NK-92 (cell line): Measurements from ENCODE around the gene TOPORS.

Experiments
- DNase-seq: peaks from one replicate; lab custom pipeline; 2025; ENCODE audit not compliant: unreplicated experiment; lab: John Stamatoyannopoulos, UW

TOPORS gene

DNA sequence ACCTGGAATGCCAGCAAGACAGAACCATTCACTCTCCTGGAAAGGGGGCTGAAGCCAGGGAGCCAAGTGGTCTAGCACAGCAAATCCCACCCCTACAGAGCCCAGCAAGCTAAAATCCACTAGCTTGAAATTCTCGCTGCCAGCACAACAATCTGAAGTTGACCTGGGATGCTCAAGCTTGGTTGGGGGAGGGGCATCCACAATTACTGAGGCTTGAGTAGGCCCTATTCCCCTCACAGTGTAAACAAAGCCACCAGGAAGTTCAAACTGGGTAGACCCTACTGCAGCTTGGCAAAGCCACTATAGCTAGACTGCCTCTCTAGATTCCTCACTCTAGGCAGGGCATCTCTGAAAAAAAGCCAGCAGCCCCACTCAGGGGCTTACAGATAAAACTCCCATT, 43.7 kb downstream of the TOPORS start:
- DNase-seq = no peak

DNA sequence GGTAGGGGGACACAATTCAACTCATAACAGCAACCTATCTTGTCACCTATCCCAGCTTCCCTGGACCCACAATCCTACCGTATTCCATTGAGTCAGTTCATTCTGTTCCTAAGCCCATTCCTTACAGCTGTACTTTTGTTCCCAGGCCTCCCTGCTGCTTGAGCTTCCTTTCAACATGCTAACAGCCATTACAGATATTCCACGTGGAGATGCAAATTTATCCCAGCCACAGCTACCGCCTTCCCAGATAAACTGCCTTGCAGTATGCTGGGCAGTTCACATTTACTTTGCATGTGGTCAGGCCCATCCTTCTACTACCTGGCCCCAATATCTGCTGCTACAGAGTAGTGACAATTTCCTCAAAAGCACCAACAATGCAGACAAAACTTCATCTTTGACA, 49.4 kb downstream of the TOPORS start:
- DNase-seq = no peak

DNA sequence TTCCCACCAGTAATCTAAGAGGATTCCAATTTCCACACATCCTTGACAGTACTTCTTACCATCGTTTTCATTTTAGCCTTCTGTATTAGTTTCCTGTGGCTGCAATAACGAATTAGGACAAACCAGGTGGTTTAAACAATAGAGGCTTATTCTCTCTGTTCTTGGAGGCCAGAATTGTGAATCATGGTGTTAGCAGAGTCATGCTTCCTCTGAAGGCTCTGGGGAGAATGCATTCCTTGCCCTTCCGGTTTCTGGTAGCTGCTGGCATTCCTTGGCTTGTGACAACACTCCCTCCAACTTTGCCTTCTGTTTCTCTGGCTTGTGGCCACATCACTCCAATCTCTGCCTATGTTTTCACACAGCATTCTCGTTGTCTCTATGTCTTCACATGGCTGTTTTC, 49.9 kb downstream of the TOPORS start:
- DNase-seq = no peak

DNA sequence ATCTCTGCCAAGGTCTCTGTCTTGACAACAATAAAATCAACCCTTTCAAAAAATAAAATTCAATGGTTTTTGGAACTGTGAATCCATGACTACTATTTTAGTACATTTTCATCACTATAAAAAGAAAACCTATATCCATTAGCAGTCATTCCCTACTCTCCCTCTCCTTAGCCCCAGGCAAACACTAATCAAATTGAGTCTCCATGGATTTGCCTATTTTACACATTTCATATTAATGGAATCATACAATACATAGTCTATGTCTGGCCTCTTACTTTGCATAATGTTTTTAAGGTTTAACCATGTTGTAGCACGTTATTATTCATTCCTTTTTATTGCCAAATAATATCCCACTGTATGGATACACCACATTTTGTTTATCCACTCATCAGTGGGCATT, 50.5 kb downstream of the TOPORS start:
- DNase-seq = no peak

DNA sequence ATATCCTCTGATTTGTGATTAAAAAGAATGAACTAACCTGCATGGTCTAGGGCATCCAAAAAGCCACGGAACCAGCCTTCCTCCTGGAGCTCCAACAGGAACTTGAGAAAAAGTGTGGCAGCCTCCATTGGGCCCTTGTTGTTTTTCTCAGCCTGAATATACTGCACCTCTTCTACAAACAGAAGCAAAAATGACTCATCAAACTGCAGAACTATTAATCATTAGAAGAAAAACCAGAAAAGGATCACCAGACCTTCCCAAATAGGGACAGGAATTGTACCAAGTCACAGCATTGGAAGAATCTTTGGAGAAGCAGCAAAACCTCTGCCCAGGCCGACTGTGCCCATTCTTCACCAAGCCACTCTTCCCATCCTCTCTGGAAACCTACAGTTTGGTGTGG, 51.6 kb downstream of the TOPORS start:
- DNase-seq = no peak

DNA sequence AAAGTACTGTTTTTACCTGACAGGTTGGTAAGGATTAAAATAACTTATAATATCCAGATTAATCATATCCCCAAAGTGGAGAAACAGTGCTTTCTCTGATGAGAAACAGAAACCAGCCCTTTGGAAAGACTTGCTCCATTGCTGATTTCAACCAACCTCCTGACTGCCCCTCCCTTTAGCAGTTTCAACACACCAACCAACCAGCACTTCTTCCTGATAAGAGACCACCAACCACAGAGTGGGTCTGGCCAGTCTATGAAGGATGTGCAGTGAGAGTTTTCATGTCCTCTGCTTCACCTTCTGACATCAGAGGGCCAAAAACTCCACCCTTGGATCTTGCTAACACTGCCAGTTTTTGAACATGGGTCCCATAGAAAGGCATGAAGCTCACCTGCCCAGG, 54.5 kb downstream of the TOPORS start:
- no peak for DNase-seq

DNA sequence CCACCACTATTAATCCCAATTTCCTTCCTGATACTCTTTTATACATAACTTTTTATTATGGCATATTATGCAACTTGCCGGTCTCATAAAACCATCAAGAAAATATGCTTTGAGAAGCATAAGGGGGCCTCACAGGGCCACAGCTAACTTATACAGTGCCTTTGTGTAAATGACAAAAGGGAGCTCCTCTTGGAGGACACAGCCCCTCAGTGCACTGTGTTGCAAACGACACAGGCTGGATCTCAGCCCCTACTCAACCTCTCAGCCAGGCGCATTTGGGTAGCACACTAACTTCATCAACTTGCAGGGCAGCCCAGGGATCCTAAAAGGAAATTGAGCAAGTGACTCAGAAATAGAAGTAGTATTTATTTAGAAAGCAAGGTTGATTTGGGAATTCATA, 61.8 kb downstream of the TOPORS start:
- no peak for DNase-seq
